ENCODE measurements around the gene SESN1.
"Not testable (repeated sequence)": the region's sequence is repeated elsewhere in the genome, so short reads cannot be mapped to it uniquely, and the experiment has no call there.

Gene SESN1

GRCh38 chr6:109094416-109095035 is at the start of gene SESN1:
Gene SESN1, minus strand, starts transcription at chr6:109094846. Its CDS starts 773 bp downstream, at chr6:109094073.
- TF ChIP-seq GLIS3 (CRISPR knock-in tag; IDR thresholded peaks at IDR 0.05) (peak; percentile 75; the same call in 1 of the 2 replicates), POU6F1 (CRISPR knock-in tag; IDR thresholded peaks at IDR 0.05; ENCODE audit: borderline replicate concordance, low read depth) (no peak), ZNF565 (CRISPR knock-in tag; conservative IDR thresholded peaks at IDR 0.05; ENCODE audit: low read depth) (no peak), RARB (CRISPR knock-in tag; IDR thresholded peaks at IDR 0.05) (no peak), ZFP30 (CRISPR knock-in tag; IDR thresholded peaks at IDR 0.05) (no peak), ISL1 (CRISPR knock-in tag; IDR thresholded peaks at IDR 0.05) (no peak), TSHZ2 (CRISPR knock-in tag; IDR thresholded peaks at IDR 0.05) (0 out of 2 replicates have a peak, but pooled peaks have one; percentile 46), CSDC2 (CRISPR knock-in tag; IDR thresholded peaks at IDR 0.05) (peak; percentile 82; the same call in 1 of the 2 replicates), ZNF70 (CRISPR knock-in tag; IDR thresholded peaks at IDR 0.05) (no peak), CSRNP3 (CRISPR knock-in tag; IDR thresholded peaks at IDR 0.05) (no peak), SNAI2 (CRISPR knock-in tag; IDR thresholded peaks at IDR 0.05) (no peak), ESRRG (CRISPR knock-in tag; IDR thresholded peaks at IDR 0.05) (0 out of 2 replicates have a peak, but pooled peaks have one; percentile 56), ZFP3 (CRISPR knock-in tag; IDR thresholded peaks at IDR 0.05) (0 out of 2 replicates have a peak, but pooled peaks have one; percentile 60), ZNF8 (CRISPR knock-in tag; IDR thresholded peaks at IDR 0.05) (peak; percentile 48; the same call in 1 of the 2 replicates), TOX (CRISPR knock-in tag; IDR thresholded peaks at IDR 0.05; ENCODE audit: borderline replicate concordance) (no peak)
- ATAC-seq: peak; percentile 88

GRCh38 chr6:109143191-109143590 is 48.5 kb upstream of the SESN1 start:
- ATAC-seq: no peak
- TF ChIP-seq POU6F1 (CRISPR knock-in tag; IDR thresholded peaks at IDR 0.05; ENCODE audit: borderline replicate concordance, low read depth) (no peak), ZNF565 (CRISPR knock-in tag; conservative IDR thresholded peaks at IDR 0.05; ENCODE audit: low read depth) (no peak), ZFP30 (CRISPR knock-in tag; IDR thresholded peaks at IDR 0.05) (no peak), TSHZ2 (CRISPR knock-in tag; IDR thresholded peaks at IDR 0.05) (no peak), ZNF70 (CRISPR knock-in tag; IDR thresholded peaks at IDR 0.05) (no peak), ZC3H10 (CRISPR knock-in tag; IDR thresholded peaks at IDR 0.05) (no peak), TOX (CRISPR knock-in tag; IDR thresholded peaks at IDR 0.05; ENCODE audit: borderline replicate concordance) (no peak)

- peak; percentile 89 for TF ChIP-seq ZNF8 (CRISPR knock-in tag; IDR thresholded peaks at IDR 0.05)
- not testable (repeated sequence) for ATAC-seq
These were observed 47.4 kb upstream of the SESN1 start for GRCh38 chr6:109142067-109142466.
